NCI-H1694 treated with DMSO at 0.1 percent for 48 hours (cell line): Measurements from ENCODE around the gene ICAM3.

Experiments used
- DNase-seq: peaks from one replicate; lab custom pipeline; 2025; lab: John Stamatoyannopoulos, UW

Gene ICAM3

GRCh38 chr19:10318807-10319682 is 20.4 kb downstream of the ICAM3 start:
- no peak for DNase-seq

GRCh38 chr19:10317857-10318462 is 21.5 kb downstream of the ICAM3 start:
- no peak for DNase-seq

GRCh38 chr19:10317045-10317856 is 22.2 kb downstream of the ICAM3 start:
- no peak for DNase-seq

- no peak for DNase-seq
Measured at GRCh38 chr19:10316229-10317044, 23.0 kb downstream of the ICAM3 start.

- peak; percentile 41 for DNase-seq
Measured at GRCh38 chr19:10315335-10316214, 23.8 kb downstream of the ICAM3 start, which contains the start of gene FDX2. FDX2 (minus strand) TSS chr19:10316015; CDS start chr19:10315996, 19 bp downstream.

GRCh38 chr19:10309423-10309822 is 30.0 kb downstream of the ICAM3 start, which contains the start of gene ZGLP1:
ZGLP1 (minus strand) TSS chr19:10309815.
- no peak for DNase-seq

- no peak for DNase-seq
Measured at GRCh38 chr19:10306327-10306726, 33.1 kb downstream of the ICAM3 start.

- peak; percentile 15 for DNase-seq
Measured at GRCh38 chr19:10305139-10305806, 34.2 kb downstream of the ICAM3 start.

- peak; percentile 69 for DNase-seq
Measured at GRCh38 chr19:10299545-10300458, 39.6 kb downstream of the ICAM3 start.

GRCh38 chr19:10295847-10296591 is 43.4 kb downstream of the ICAM3 start:
- DNase-seq, result no peak

- DNase-seq, result no peak
Measured at GRCh38 chr19:10295305-10295846, 44.0 kb downstream of the ICAM3 start.

- DNase-seq, result no peak
Measured at GRCh38 chr19:10294368-10294697, 45.1 kb downstream of the ICAM3 start.

GRCh38 chr19:10293637-10294367 is 45.6 kb downstream of the ICAM3 start:
- no peak for DNase-seq

GRCh38 chr19:10292789-10293636 is 46.4 kb downstream of the ICAM3 start:
- no peak for DNase-seq

- peak; percentile 24 for DNase-seq
Measured at GRCh38 chr19:10292206-10292788, 47.1 kb downstream of the ICAM3 start.
